Measurements from ENCODE around the gene GLIPR2. TPM values are rescaled to one million over a fixed set of nuclear protein-coding genes. Genes with fewer than 3 reads are reported as not detected.
A peak's percentile ranks its signal among the peaks of the same experiment; 100 is the strongest.

GLIPR2 gene
- total RNA-seq, 5 donors from 2014 or later (not counting 1 experiment from before 2014, with no cell fraction given), result 25.6 to 37.8 (median 28.7) TPM

DNA sequence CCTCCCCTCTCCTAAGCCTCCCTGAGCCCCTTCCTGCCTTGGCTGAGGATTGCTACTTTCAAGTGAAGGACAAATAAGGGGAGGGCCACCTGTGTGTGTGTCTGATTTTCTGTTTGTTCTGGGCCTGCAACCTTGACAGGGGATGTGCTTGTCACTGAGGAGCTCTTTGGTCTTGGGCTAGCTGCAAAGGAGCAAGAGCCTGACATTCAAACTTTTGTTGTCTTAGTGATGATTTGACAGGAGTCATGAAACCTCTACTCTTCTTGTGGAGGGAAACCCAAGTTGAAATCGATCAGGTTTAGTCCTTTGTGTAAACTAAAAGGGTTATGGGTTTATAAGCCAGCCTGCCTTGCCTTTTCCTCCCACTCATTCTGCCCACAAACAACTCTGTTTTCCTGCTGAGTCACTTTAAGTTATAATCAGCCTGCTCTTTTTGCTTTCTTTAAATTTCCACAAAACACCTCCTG, 71.0 kb downstream of the GLIPR2 start:
- ATAC-seq (replicated peaks in 1 of 4) (no peak), DNase-seq (no peak)
- no peak overlapping the region for H3K27ac ChIP-seq (ENCODE audit: low read length)
- Mint-ChIP-seq H3K27me3 (no peaks in the 10 kb centered on the region), H3K27ac (peak overlapping the region; percentile 78 to 86), H3K4me3 (no peak overlapping the region), H3K4me1 (peaks cover 41 to 68% (median 52%) of the 10 kb centered on the region in 3 donors), H3K36me3 (peaks cover 69% of the 10 kb centered on the region), H3K9me3 (no peaks in the 10 kb centered on the region)
- no CpG with 5 or more reads among the region's 1 CpG for WGBS (ENCODE audit: insufficient coverage)
- peaks cover 0 to 8% of the 10 kb centered on the region in 2 experiments for H3K4me1 ChIP-seq (ENCODE audit: control insufficient read depth in 1 of 2, extremely low read depth in 1 of 2, insufficient read depth in 2 of 2, low read length in 2 of 2)
- CTCF ChIA-PET, result interaction anchor here in 1 of 2 donors (1.2 kb wide), 1 partner anchor 16 kb away, joined by 3 read pairs; the partner anchor contains the start of gene CLTA
- H3K4me3 ChIP-seq (ENCODE audit: control insufficient read depth in 1 of 2, extremely low read depth in 1 of 2, low read length in 1 of 2), result no peak overlapping the region
- no peaks in the 10 kb centered on the region for H3K27me3 ChIP-seq (replicated peaks in 1 of 2; ENCODE audit: control insufficient read depth in 2 of 2, extremely low read depth in 1 of 2, insufficient read depth in 2 of 2, low read length in 1 of 2)
- H3K9me3 ChIP-seq, result no peaks in the 10 kb centered on the region
- POLR2A ChIA-PET, result no interaction called here
- peaks cover 18 to 92% of the 10 kb centered on the region in 2 donors for H3K36me3 ChIP-seq (ENCODE audit: control insufficient read depth in 2 of 2, extremely low read depth in 1 of 2, insufficient read depth in 1 of 2, low read length in 1 of 2)

DNA sequence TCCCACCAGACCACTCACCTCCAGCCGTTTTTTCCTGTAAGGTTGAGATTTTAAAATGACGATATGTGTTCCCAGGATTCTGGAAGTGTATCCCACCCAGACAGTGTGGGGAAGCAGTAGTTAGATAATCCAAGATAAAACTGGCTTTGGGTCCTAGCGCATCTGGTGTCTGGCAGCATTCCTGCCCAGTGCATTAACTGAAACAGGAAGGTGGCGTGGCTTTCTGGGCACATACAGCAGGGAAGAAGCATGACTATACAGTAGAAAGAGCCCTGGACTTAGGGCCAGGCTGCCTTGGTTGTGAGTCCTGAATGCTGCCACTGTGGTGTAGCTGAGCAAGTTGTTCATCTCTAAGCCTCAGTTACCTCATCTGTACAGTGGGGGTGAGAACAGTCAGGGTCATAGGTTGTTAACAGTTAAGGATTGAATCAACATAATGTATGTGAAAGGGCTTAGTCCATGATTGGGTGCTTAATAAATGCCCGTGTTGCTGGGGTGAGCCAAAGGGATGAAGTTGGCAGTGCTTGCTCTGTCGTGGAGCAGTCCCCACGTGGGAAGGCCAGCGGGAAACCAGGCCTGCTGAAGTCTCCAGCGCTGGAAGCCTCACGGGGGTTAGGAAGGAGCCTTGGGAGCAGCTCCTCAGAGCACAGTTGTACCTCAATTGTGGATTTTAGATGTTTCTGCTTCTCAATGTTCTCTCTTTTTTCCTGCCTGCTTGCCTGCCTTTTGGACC, 72.2 kb downstream of the GLIPR2 start:
- no peak overlapping the region for H3K4me3 Mint-ChIP-seq
- DNase-seq (no peak), ATAC-seq (replicated peaks in 1 of 4) (no peak)
- peaks cover 24 to 88% of the 10 kb centered on the region in 2 donors for H3K36me3 ChIP-seq (ENCODE audit: control insufficient read depth in 2 of 2, extremely low read depth in 1 of 2, insufficient read depth in 1 of 2, low read length in 1 of 2)
- H3K4me3 ChIP-seq (ENCODE audit: control insufficient read depth in 1 of 2, extremely low read depth in 1 of 2, low read length in 1 of 2), result no peak overlapping the region
- H3K9me3 ChIP-seq, result no peaks in the 10 kb centered on the region
- no peaks in the 10 kb centered on the region for H3K27me3 ChIP-seq (replicated peaks in 1 of 2; ENCODE audit: control insufficient read depth in 2 of 2, extremely low read depth in 1 of 2, insufficient read depth in 2 of 2, low read length in 1 of 2)
- POLR2A ChIA-PET, result no interaction called here
- H3K27ac Mint-ChIP-seq, result peak overlapping the region; percentile 78 to 86
- 99% methylated on average over 5 of the region's 10 CpGs for WGBS (ENCODE audit: insufficient coverage)
- no peaks in the 10 kb centered on the region for H3K9me3 Mint-ChIP-seq
- no peak overlapping the region for H3K27ac ChIP-seq (ENCODE audit: low read length)
- H3K27me3 Mint-ChIP-seq, result no peaks in the 10 kb centered on the region
- H3K4me1 Mint-ChIP-seq, result peaks cover 41 to 68% (median 56%) of the 10 kb centered on the region in 3 donors
- H3K4me1 ChIP-seq (ENCODE audit: control insufficient read depth in 1 of 2, extremely low read depth in 1 of 2, insufficient read depth in 2 of 2, low read length in 2 of 2), result peaks cover 0 to 8% of the 10 kb centered on the region in 2 experiments
- CTCF ChIA-PET, result no interaction called here
- H3K36me3 Mint-ChIP-seq, result peaks cover 65% of the 10 kb centered on the region

DNA sequence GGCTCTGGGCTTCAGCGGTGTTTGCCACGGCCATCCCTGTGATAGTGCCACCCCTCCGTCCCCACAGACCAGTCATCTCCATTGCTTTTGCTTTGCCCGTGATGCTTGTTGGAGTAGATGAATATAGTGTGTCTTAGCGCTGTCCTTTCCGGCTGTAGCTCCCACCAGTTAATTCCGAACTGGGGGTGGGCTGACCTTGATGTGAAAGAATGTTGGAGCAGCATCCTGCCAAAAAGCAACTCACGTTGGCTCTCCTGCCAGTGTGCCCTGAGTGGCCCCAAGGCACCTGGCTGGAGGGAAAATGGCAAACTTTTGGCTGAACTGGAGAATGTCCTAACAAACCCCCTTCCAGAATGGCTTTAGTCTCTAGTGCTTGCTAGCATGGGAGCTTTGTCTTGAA, 74.2 kb downstream of the GLIPR2 start:
- Histone ChIP-seq H3K4me1 (ENCODE audit: control insufficient read depth in 1 of 2, extremely low read depth in 1 of 2, insufficient read depth in 2 of 2, low read length in 2 of 2) (peaks cover 3 to 8% of the 10 kb centered on the region in 2 experiments), H3K9me3 (no peaks in the 10 kb centered on the region), H3K4me3 (ENCODE audit: control insufficient read depth in 1 of 2, extremely low read depth in 1 of 2, low read length in 1 of 2) (no peak overlapping the region), H3K36me3 (ENCODE audit: control insufficient read depth in 2 of 2, extremely low read depth in 1 of 2, insufficient read depth in 1 of 2, low read length in 1 of 2) (peaks cover 24 to 77% of the 10 kb centered on the region in 2 donors), H3K27ac (ENCODE audit: low read length) (no peak overlapping the region), H3K27me3 (replicated peaks in 1 of 2; ENCODE audit: control insufficient read depth in 2 of 2, extremely low read depth in 1 of 2, insufficient read depth in 2 of 2, low read length in 1 of 2) (no peaks in the 10 kb centered on the region)
- H3K4me3 Mint-ChIP-seq, result no peak overlapping the region
- no peaks in the 10 kb centered on the region for H3K27me3 Mint-ChIP-seq
- peak overlapping the region in 1 of 2 donors; percentile 27 for H3K27ac Mint-ChIP-seq
- no peaks in the 10 kb centered on the region for H3K9me3 Mint-ChIP-seq
- peaks cover 50% of the 10 kb centered on the region for H3K36me3 Mint-ChIP-seq
- CTCF ChIA-PET, result interaction anchor here in 1 of 2 donors (1.0 kb wide), 2 partner anchors 20 to 118 kb away, joined by 4 read pairs; partner anchors contain the start of gene CLTA
- POLR2A ChIA-PET, result no interaction called here
- 88% methylated on average over 4 of the region's 8 CpGs for WGBS (ENCODE audit: insufficient coverage)
- DNase-seq, result no peak
- H3K4me1 Mint-ChIP-seq, result peaks cover 43 to 69% (median 64%) of the 10 kb centered on the region in 3 donors
- ATAC-seq (replicated peaks in 1 of 4), result no peak

DNA sequence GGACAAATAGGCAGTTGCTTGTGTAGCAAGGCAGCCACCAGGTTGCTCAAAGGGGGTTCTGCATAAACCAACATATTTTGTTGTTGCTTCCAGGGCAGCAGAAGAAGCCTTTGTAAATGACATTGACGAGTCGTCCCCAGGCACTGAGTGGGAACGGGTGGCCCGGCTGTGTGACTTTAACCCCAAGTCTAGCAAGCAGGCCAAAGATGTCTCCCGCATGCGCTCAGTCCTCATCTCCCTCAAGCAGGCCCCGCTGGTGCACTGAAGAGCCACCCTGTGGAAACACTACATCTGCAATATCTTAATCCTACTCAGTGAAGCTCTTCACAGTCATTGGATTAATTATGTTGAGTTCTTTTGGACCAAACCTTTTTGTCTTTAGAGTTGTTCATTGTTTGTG, 75.0 kb downstream of the GLIPR2 start:
- Mint-ChIP-seq H3K4me3 (no peak overlapping the region), H3K4me1 (peaks cover 50 to 68% (median 63%) of the 10 kb centered on the region in 3 donors), H3K27ac (no peak overlapping the region), H3K27me3 (no peaks in the 10 kb centered on the region), H3K36me3 (peaks cover 50% of the 10 kb centered on the region), H3K9me3 (no peaks in the 10 kb centered on the region)
- DNase-seq (no peak), ATAC-seq (replicated peaks in 1 of 4) (no peak)
- H3K9me3 ChIP-seq, result no peaks in the 10 kb centered on the region
- WGBS (ENCODE audit: insufficient coverage), result 94% methylated on average over 5 of the region's 7 CpGs
- ChIA-PET CTCF (interaction anchor here in 1 of 2 donors (0.7 kb wide), 1 partner anchor 23 kb away, joined by 3 read pairs; no protein-coding TSS in a partner anchor), POLR2A (interaction anchor here in 1 of 2 donors (0.6 kb wide), 1 partner anchor 46 kb away, joined by 5 read pairs; no protein-coding TSS in a partner anchor)
- no peak overlapping the region for H3K27ac ChIP-seq (ENCODE audit: low read length)
- H3K4me1 ChIP-seq (ENCODE audit: control insufficient read depth in 1 of 2, extremely low read depth in 1 of 2, insufficient read depth in 2 of 2, low read length in 2 of 2), result peaks cover 5 to 8% of the 10 kb centered on the region in 2 experiments
- no peaks in the 10 kb centered on the region for H3K27me3 ChIP-seq (replicated peaks in 1 of 2; ENCODE audit: control insufficient read depth in 2 of 2, extremely low read depth in 1 of 2, insufficient read depth in 2 of 2, low read length in 1 of 2)
- peaks cover 26 to 73% of the 10 kb centered on the region in 2 donors for H3K36me3 ChIP-seq (ENCODE audit: control insufficient read depth in 2 of 2, extremely low read depth in 1 of 2, insufficient read depth in 1 of 2, low read length in 1 of 2)
- no peak overlapping the region for H3K4me3 ChIP-seq (ENCODE audit: control insufficient read depth in 1 of 2, extremely low read depth in 1 of 2, low read length in 1 of 2)

DNA sequence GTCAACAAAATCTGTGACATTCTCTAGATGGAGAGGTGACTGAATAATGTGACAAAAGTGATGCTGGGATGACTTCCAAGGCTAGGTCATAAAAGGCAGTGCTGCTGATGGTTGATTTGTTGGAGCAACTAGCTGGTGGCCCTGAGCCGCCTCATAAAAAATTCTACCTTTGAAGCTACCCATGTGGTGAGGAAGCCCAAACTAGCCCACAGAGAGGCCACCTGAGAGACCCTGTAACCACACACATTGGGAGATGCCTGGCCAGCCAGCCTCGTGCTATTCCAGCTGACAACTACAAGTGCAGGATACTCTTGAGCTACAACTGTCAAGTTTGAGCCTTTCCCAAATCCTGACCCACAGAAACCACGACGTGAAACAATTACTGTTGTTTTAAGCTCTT, 76.9 kb downstream of the GLIPR2 start:
- peak overlapping the region in 1 of 2 donors; percentile 41 for H3K27ac Mint-ChIP-seq
- CTCF ChIA-PET, result interaction anchor here in 1 of 2 donors (0.8 kb wide), 2 partner anchors 23 to 55 kb away, joined by 3 read pairs; no protein-coding TSS in a partner anchor
- no peaks in the 10 kb centered on the region for H3K9me3 ChIP-seq
- peaks cover 56 to 65% (median 62%) of the 10 kb centered on the region in 3 donors for H3K4me1 Mint-ChIP-seq
- no peaks in the 10 kb centered on the region for H3K27me3 ChIP-seq (replicated peaks in 1 of 2; ENCODE audit: control insufficient read depth in 2 of 2, extremely low read depth in 1 of 2, insufficient read depth in 2 of 2, low read length in 1 of 2)
- POLR2A ChIA-PET, result no interaction called here
- no peak overlapping the region for H3K4me3 Mint-ChIP-seq
- no peak for ATAC-seq (replicated peaks in 1 of 4)
- H3K27me3 Mint-ChIP-seq, result no peaks in the 10 kb centered on the region
- H3K4me3 ChIP-seq (ENCODE audit: control insufficient read depth in 1 of 2, extremely low read depth in 1 of 2, low read length in 1 of 2), result no peak overlapping the region
- 85% methylated on average over 1 of the region's 4 CpGs for WGBS (ENCODE audit: insufficient coverage)
- H3K4me1 ChIP-seq (ENCODE audit: control insufficient read depth in 1 of 2, extremely low read depth in 1 of 2, insufficient read depth in 2 of 2, low read length in 2 of 2), result peaks cover 5 to 7% of the 10 kb centered on the region in 2 experiments
- H3K27ac ChIP-seq (ENCODE audit: low read length), result no peak overlapping the region
- no peaks in the 10 kb centered on the region for H3K9me3 Mint-ChIP-seq
- DNase-seq, result no peak
- peaks cover 27 to 67% of the 10 kb centered on the region in 2 donors for H3K36me3 ChIP-seq (ENCODE audit: control insufficient read depth in 2 of 2, extremely low read depth in 1 of 2, insufficient read depth in 1 of 2, low read length in 1 of 2)
- peaks cover 42% of the 10 kb centered on the region for H3K36me3 Mint-ChIP-seq
